AG08396 (cell line): ENCODE results near the gene PRMT7.

ENCODE experiments used
- DNase-seq: peaks from one replicate; pipeline ENCODE4 v3.0.0; 2012; ENCODE audit warnings: low spot score, mixed read lengths

Gene PRMT7

DNA sequence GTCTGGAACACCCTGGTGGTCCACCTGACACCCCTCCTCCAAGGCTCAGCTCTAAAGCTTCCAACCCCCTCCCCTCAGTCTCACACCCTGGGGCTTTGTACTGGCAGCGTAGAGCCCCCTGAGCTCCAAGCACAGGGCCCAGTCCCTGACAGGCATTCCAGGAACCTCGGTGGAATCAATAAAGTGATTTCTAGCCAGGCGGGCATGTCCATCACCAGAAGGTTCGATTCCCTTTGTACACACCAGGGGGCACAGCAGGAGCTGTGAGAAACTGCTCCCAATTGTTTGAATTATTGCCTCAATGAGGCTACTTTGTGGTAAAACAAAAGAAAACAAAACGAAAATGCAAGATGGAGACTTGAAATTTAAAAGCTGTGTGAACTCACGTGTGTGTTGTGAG, 85.7 kb downstream of the PRMT7 start:
- peak; percentile 71 for DNase-seq

- no peak for DNase-seq
Measured at GRCh38 chr16:68397710-68398201, 86.9 kb downstream of the PRMT7 start.

DNA sequence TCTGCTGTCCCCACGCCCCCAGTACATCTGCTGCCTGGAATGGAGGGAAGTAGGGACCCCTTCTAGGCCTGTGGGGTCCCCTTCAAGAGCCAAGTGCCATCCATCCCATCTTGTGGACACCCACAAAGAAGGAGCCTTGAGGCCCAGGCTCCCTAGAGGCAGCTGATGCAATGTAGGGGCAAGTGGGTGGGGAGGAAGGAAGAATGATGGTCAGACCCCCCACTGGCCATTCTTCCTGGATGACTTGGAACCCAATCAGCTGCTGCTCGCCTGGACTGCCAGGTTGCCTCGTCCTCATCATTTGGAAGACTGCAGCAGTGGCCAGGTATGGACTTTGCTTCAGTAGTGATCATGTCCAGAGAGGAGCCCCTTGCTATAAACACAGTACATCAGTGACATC, 88.6 kb downstream of the PRMT7 start:
- no peak for DNase-seq

- DNase-seq: no peak
Measured at GRCh38 chr16:68400083-68400923, 89.5 kb downstream of the PRMT7 start.

DNA sequence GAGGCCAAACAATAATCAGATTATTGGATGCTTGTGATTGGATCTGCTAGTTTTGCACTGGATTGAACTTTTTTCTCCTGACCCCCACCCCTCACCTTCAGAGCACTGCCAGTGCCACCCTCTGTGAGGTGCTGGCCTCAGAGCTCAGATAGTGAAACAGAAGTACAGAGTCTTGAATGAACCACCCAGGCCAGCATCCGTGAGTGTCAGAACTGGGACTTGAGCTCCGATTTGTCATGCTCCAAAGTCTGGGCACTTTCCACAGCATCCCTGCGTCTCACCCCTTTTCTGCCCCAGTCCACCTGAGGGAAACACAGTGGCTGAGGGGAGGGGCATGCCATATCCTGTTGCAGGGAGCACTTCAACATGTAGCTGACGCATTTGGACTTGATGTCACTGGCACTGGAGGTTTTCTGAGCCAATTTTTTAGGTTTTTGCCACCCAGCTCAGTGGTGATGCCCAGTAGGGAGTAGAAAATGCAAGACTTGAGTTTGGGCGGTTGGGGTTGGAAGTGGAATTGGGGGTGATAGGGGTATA, 90.2 kb downstream of the PRMT7 start:
- no peak for DNase-seq

- DNase-seq: peak; percentile 61
Measured at GRCh38 chr16:68401871-68402747, 91.3 kb downstream of the PRMT7 start.

DNA sequence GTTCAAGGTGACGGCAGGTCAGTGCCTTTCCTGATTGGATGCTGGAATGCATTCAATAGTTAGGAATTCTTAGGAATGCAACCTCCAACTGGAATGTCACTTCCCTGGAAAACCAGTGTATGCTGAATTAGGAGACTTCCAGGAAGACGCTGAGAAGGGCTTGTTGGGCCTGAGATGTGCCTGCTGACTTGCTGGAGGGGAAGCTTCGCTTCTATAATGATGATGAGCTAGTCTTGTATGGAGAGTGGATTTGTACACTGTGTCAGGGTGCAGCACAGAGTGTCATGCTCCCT, 91.9 kb downstream of the PRMT7 start:
- no peak for DNase-seq

DNA sequence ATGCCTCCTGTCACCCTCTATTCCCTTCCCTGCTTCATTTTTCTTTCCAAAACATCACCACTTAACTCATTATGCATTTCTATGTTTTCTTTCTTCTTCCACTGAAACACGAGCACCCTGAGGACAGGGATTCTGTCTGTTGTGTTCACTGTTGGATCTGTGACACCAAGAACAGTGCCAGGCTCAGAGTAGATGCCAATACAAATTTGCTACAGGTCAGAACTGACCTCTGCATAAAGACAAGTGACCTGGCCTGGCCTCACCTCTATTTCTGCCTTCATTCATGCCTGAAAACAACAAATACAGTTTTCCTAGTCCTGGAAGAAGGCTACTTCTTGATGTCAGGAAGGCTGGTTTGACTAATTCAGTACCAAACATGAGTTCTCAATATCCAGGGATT, 92.4 kb downstream of the PRMT7 start:
- no peak for DNase-seq

DNA sequence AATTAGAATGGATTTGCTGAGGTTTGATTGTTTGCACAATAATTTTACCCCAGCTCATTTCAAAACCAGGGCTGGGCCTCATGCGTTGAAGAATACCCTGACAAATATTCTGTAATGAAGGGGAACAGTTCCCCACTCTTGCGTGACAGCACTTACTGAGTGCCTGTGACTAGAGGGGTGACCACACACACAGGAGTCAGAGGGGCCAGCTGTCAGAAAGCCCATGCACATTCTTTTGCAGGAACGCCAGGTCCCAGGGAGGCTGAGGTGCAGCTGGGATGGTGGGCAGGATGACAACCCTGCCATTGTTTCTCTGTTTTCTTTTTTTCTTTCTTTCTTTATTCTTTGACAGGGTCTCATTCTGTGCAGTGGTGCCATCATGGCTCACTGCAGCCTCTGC, 92.9 kb downstream of the PRMT7 start:
- no peak for DNase-seq

DNA sequence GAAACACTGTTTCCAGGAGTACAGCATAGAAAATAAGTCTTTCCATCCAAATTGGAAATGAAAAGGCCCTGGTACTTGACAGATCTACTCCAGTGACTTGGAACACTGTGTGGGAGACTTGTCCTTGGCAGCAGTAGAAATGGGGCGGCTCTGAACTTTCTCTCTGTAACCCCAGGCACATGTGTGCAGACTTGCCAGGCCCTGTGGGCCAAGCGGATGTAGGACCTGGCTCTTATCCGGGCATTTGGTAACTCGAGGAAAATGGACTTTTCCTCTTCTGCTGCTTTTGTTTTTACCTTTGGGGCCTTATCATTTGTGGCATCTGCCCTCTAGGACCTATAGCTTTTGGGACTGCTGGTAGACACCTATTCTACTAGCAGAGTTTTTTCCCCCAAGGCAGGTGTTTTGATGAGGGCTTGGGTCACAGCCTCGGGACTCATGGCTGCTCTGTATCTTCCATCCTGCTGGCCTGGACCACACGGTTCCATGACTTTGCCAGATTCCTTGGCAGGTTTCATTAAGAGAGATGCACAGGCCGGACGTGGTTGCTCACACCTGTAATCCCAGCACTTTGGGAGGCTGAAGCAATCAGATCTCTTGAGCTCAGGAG, 94.0 kb downstream of the PRMT7 start:
- DNase-seq: no peak

- DNase-seq: peak; percentile 67
Measured at GRCh38 chr16:68406458-68407152, 95.8 kb downstream of the PRMT7 start.
